HT-29 (cell line): ENCODE results near the gene RALBP1. TPM values are rescaled to one million over a fixed set of nuclear protein-coding genes. Genes with fewer than 3 reads are reported as not detected.

Source experiments
- small RNA-seq: library from RNA; depleted of rRNA; stranded (forward); fragments of <200 nt; gene quantifications from one replicate; pipeline ENCODE3, GENCODE V24; 2014
- total RNA-seq: library from RNA; depleted of rRNA; stranded (reverse); fragments of >200 nt; shearing (Covaris generic); gene quantifications from 2 replicates; pipeline ENCODE4 v1.2.3, GENCODE V29; 2014; rRNA removed

RALBP1 gene
- total RNA-seq, 1 experiment from 2014 or later = 67.8 TPM

Small RNA genes within 50 kb of the gene (small RNA-seq; reads per million reads assigned to genes)
- gene RNU2-27P = not detected

Other genes starting within 250 kb of the RALBP1 start
- gene TWSG1, start 140.7 kb upstream of the RALBP1 start, total RNA-seq = 15.9 and 20.1 TPM in 2 replicates
- 43.9 and 44.1 TPM in 2 replicates for gene PPP4R1, start 139.0 kb downstream of the RALBP1 start, total RNA-seq
- gene RAB31, start 232.8 kb downstream of the RALBP1 start, total RNA-seq = 1.7 and 1.9 TPM in 2 replicates